ENCODE measurements around the gene GPR35.

GPR35 gene

GRCh38 chr2:240589375-240589774, 35.9 kb upstream of the GPR35 start:
- no peak for DNase-seq (ENCODE audit: low read depth)

DNA sequence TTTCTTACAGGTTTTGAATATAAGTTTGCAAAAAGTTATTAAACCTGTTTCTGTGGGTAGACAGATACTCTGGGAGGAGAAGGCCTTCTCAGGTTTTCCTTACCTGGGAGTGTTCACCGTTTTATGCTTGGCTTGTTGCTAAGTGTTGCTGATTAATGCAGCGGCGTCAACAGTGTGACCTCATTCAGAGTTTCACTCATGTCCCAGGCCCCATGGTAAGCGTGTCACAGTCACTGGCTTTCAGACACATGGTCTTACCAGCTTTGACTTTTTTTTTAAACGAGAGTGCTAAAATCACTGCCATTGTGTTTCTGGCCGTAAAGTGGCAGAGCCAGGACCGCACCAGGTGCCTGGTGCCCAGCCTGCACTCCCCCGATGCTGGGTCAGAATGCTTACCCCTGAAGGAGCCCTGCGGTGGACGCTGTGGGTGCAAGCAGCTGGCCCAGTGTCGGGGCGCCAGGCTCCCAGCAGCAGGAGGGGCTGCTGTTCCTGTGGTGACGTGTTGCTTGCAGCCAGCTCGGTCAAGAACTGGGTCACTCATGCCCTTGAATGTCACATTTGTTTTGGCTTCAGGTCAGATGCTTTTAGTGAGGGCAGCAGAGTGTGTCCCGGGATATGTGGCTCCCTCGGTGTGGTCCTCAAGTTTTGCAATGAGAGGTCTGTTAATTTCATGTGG, 35.3 kb upstream of the GPR35 start:
- DNase-seq (ENCODE audit: low read depth) = no peak

- DNase-seq (ENCODE audit: low read depth) = no peak
Measured at GRCh38 chr2:240590681-240591111, 34.6 kb upstream of the GPR35 start.

- no peak for DNase-seq (ENCODE audit: low read depth)
Measured at GRCh38 chr2:240591226-240591625, 34.1 kb upstream of the GPR35 start.

- no peak for DNase-seq (ENCODE audit: low read depth)
Measured at GRCh38 chr2:240591784-240592183, 33.5 kb upstream of the GPR35 start.

DNA sequence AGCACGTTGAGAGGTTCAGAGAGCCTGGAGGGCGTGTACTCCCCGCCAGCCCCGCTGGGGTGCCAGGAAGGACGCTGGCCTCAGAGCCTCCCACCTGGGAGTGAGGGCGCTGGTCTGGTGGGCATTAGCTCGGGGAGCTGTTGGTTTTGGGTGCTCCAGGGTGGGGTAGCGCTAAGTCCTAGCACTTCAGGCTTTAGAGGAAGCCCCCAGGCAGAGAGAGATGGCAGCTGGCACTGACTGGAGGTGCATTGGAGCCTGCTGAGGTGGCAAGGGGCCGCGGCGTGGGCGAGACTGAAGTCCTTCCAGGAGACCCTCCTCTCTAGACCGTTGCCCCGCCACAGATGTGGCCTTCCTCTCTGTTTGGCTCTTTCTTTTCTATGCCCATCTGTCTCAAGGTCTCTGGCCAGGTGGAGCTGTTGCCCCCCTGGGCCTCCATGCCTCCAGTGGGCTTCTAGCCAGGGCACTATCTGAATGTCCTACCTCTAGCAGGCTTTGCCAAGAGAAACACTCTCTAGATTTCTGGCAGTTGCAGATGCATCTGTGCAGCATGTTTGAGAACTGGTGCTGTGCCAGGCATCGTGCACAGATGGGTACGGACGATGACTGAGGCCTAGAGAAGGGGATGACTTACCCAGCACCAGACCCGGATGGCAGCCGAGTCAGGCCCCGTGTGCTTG, 32.1 kb upstream of the GPR35 start:
- no peak for DNase-seq (ENCODE audit: low read depth)

DNA sequence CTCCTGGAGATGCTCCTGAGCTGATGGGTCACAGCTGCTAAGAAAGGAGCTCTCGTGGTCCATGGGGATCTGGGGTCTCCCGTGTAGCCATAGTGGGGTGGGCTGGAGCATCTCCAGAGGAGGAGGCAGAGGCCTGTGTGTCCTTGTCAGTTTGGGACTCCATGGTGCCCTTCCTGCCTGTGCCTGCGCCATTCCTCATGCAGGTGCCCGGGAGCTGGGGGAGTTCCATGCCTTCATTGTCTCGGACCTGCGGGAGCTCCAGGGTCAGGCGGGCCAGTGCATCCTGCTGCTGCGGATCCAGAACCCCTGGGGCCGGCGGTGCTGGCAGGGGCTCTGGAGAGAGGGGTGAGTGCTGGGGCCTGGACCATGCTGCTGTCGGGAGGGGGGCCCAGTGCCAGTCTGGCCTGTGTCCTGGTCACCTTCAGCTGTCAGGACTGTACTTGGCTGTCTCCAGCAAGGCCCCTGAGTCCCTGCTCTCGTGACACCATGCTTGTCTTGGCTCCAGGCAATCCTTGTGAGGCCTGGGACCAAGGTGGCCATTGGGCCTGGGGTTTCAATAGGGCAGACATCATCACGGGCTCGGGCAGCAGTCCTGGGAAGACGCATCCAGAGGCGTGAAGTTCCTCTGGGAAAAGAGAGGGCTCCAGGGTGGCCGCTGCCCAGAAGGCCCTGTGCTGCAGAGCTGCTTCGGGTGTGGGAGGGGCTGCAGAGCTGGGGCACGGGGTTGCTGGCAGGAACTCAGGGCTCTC, 31.4 kb upstream of the GPR35 start:
- no peak for DNase-seq (ENCODE audit: low read depth)

DNA sequence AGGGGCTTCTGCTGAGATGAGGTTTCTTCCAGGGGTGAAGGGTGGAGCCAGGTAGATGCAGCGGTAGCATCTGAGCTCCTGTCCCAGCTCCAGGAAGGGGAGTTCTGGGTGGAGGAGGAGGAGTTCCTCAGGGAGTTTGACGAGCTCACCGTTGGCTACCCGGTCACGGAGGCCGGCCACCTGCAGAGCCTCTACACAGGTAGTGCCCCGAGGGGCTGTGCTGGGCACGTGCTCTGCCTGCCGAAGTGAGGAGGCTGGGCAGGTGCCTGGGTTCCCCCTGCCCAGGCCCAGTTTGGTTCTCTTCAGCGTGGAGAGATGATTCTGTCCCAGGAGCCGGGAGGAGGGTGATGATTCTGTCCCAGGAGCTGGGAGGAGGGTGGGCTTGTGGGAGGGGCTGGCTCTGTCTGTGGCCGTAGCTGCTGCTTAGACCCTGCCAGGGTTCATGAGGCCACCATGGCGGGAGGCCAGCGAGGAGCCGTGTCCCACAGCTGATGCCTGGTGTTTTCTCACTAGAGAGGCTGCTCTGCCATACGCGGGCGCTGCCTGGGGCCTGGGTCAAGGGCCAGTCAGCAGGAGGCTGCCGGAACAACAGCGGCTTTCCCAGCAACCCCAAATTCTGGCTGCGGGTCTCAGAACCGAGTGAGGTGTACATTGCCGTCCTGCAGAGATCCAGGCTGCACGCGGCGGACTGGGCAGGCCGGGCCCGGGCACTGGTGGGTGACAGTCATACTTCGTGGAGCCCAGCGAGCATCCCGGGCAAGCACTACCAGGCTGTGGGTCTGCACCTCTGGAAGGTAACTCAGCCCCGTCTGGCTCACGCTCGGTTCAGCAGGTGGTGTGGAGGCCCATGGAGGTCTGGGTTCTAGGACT, 30.5 kb upstream of the GPR35 start:
- no peak for DNase-seq (ENCODE audit: low read depth)

GRCh38 chr2:240595381-240596079, 29.8 kb upstream of the GPR35 start:
- peak; percentile 20 for DNase-seq (ENCODE audit: low read depth)

DNA sequence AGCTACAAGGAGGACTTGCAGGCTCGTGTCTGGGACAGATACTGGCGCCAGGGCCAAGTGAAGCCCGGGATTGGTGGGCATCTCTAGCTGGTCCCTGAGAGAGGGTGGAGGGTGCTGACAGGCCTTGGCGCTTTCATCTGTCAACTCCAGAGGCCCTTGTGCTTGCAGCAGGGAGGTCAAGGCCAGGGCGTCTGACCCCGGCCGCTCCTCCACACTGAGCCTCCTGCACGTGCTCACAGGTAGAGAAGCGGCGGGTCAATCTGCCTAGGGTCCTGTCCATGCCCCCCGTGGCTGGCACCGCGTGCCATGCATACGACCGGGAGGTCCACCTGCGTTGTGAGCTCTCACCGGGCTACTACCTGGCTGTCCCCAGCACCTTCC, 29.2 kb upstream of the GPR35 start:
- no peak for DNase-seq (ENCODE audit: low read depth)

GRCh38 chr2:240596491-240596931, 28.8 kb upstream of the GPR35 start:
- DNase-seq (ENCODE audit: low read depth) = no peak

- no peak for DNase-seq (ENCODE audit: low read depth)
Measured at GRCh38 chr2:240597054-240597418, 28.2 kb upstream of the GPR35 start.

GRCh38 chr2:240597419-240598181, 27.7 kb upstream of the GPR35 start:
- no peak for DNase-seq (ENCODE audit: low read depth)

- DNase-seq (ENCODE audit: low read depth) = no peak
Measured at GRCh38 chr2:240598311-240598911, 26.9 kb upstream of the GPR35 start.

DNA sequence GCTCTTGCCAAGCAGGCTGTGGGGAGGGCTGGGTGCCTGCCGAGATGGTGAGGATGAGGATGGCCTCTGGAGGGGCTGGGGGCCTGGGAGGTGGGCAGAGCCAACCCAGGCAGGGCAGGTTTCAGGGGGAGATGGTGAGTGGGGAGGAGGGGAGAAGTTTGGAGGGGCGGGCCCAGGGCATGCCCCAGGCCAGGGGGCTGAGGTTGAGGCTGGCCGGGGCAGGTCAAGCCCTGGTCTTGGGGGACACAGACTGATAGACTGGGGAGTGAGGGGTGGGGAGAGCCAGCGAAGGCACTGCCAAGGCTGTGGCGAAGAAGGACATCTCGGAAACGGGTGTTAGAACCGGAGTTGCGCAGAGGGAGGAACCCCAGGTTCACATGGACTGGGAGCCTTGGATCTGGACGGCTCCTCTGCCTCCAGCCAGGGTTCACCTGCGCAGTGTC, 26.1 kb upstream of the GPR35 start:
- no peak for DNase-seq (ENCODE audit: low read depth)

GRCh38 chr2:240600451-240600961, 24.8 kb upstream of the GPR35 start:
- no peak for DNase-seq (ENCODE audit: low read depth)

DNA sequence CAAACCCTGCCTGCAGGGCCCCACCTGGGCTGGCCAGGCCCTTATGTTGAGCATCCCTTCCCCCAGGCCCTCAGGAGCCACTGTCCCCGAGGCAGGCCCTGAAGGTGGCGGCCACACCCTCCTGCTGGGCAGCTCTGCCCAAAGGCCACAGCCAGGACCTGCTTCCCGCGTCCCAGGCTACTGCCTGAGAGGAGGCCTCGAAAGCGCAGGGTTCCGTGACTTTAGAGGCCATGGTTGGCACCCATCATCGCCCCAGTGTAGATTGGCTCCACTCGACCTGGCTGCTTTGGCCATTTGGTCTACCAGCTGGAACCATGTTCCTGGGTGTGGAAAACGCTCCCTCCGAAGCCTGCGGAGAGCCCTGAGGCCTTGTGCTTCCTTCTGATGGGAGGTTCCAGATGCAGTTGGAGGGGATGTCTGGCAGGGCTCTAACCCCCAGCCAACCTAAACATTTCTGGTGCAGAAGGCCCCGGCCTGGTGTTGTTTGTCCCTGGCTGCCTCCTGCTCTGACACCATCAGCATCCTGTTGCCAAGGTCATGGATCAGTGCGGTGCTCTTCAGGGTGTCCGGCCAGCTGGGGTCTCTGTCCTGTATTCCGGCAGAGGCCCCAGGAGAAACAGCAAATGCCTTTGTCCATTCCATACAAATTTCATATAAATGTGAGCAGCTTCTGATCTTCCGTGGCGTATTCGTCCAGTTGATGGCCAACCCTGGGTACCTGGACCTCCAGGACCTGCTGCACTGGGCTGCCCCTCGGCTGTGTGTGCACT, 24.0 kb upstream of the GPR35 start:
- DNase-seq (ENCODE audit: low read depth) = no peak

DNA sequence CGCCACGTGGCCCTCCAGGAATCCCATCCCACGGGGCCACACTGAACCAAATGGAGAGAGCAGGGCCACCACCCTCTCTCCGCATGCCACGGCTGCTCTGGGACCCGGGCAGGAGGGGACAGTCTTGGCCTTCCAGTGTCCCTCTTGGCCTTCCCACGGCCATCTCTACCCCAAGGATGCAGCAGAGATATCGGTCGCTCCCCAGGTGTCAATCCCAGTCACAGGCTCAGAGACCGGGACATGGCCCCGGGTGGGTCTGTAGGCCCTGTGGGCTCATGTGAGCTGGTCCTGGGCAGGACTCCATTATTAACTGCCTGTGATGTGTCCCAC, 23.5 kb upstream of the GPR35 start:
- DNase-seq (ENCODE audit: low read depth) = no peak

- DNase-seq (ENCODE audit: low read depth) = no peak
Measured at GRCh38 chr2:240602266-240603050, 22.8 kb upstream of the GPR35 start.
